HG03571 (cell line): ENCODE data around the gene MED27.
"Not testable (repeated sequence)": the region's sequence is repeated elsewhere in the genome, so short reads cannot be mapped to it uniquely, and the experiment has no call there.

Experiments
- ATAC-seq: cut with Tn5 transposase; IDR thresholded peaks from one replicate; pipeline ENCODE4 v1.9.1; 2021; ENCODE audit not compliant: unreplicated experiment

The MED27 gene

GRCh38 chr9:132020272-132020671 lies 59.4 kb downstream of the MED27 start:
- ATAC-seq: no peak

- ATAC-seq: no peak
These were observed 60.0 kb downstream of the MED27 start for GRCh38 chr9:132019702-132020101.

- ATAC-seq: no peak
These were observed 60.7 kb downstream of the MED27 start for GRCh38 chr9:132018957-132019405.

GRCh38 chr9:132016456-132016855 lies 63.2 kb downstream of the MED27 start:
- ATAC-seq: no peak

- no peak for ATAC-seq
These were observed 63.8 kb downstream of the MED27 start for GRCh38 chr9:132015866-132016265.

- no peak for ATAC-seq
These were observed 65.4 kb downstream of the MED27 start for GRCh38 chr9:132014218-132014805.

GRCh38 chr9:132012704-132013357 lies 66.8 kb downstream of the MED27 start:
- ATAC-seq: no peak

- ATAC-seq: no peak
These were observed 67.8 kb downstream of the MED27 start for GRCh38 chr9:132011896-132012295.

GRCh38 chr9:132011309-132011708 lies 68.4 kb downstream of the MED27 start:
- ATAC-seq: no peak

- ATAC-seq: not testable (repeated sequence)
These were observed 69.5 kb downstream of the MED27 start for GRCh38 chr9:132010201-132010600.

GRCh38 chr9:132008855-132009812 lies 70.5 kb downstream of the MED27 start:
- no peak for ATAC-seq

- ATAC-seq: no peak
These were observed 71.4 kb downstream of the MED27 start for GRCh38 chr9:132008184-132008803.

GRCh38 chr9:132007371-132008025 lies 72.2 kb downstream of the MED27 start:
- no peak for ATAC-seq

- no peak for ATAC-seq
These were observed 72.8 kb downstream of the MED27 start for GRCh38 chr9:132006677-132007370.

- ATAC-seq: no peak
These were observed 73.8 kb downstream of the MED27 start for GRCh38 chr9:132005899-132006298.

GRCh38 chr9:132004323-132004722 lies 75.3 kb downstream of the MED27 start:
- no peak for ATAC-seq

GRCh38 chr9:132003896-132004295 lies 75.8 kb downstream of the MED27 start:
- ATAC-seq: no peak

- ATAC-seq: no peak
These were observed 76.4 kb downstream of the MED27 start for GRCh38 chr9:132003319-132003704.

GRCh38 chr9:132002643-132003318 lies 76.9 kb downstream of the MED27 start:
- ATAC-seq: no peak

- ATAC-seq: no peak
These were observed 78.1 kb downstream of the MED27 start for GRCh38 chr9:132001567-132001966.
